Astrocyte (in vitro differentiated cells and primary cell): Measurements from ENCODE around the gene HSPB2. TPM values are rescaled to one million over a fixed set of nuclear protein-coding genes. Genes with fewer than 3 reads are reported as not detected.

Source experiments
- DNase-seq: peaks from one replicate; pipeline ENCODE4 v3.0.0-alpha.2; 2010; ENCODE audit warnings: low read depth
- FAIRE-seq: peaks from 2 replicates; lab custom pipeline; 2011; peaks lifted over from hg19 to GRCh38; lab: Jason Lieb, UNC
- H2AFZ ChIP-seq: 2 replicates; pipeline ENCODE4 v1.6.0; 2012; ENCODE audit warnings: low read depth, low read length, inconsistent platforms
- H3K27ac ChIP-seq: 2 replicates; pipeline ENCODE4 v1.5.1; 2011; ENCODE audit warnings: low read depth, low read length, inconsistent platforms
- H3K27me3 ChIP-seq: 2 replicates; pipeline ENCODE4 v1.6.0; 2011; ENCODE audit warnings: low read length, inconsistent platforms; ENCODE audit not compliant: insufficient read depth
- H3K36me3 ChIP-seq: 2 replicates; pipeline ENCODE4 v1.5.1; 2011; ENCODE audit warnings: low read length, inconsistent platforms; ENCODE audit not compliant: insufficient read depth
- H3K4me1 ChIP-seq: 2 replicates; pipeline ENCODE4 v1.5.1; 2011; ENCODE audit warnings: low read length, inconsistent platforms; ENCODE audit not compliant: insufficient read depth
- H3K4me2 ChIP-seq: 2 replicates; pipeline ENCODE4 v1.6.0; 2012; ENCODE audit warnings: low read length, inconsistent platforms
- H3K4me3 ChIP-seq: 2 replicates; pipeline ENCODE4 v1.5.1; 2011; ENCODE audit warnings: low read depth, mild to moderate bottlenecking, low read length, inconsistent platforms; ENCODE audit not compliant: insufficient read depth
- H3K79me2 ChIP-seq: 2 replicates; pipeline ENCODE4 v1.6.0; 2012; ENCODE audit warnings: mild to moderate bottlenecking, low read length, inconsistent platforms; ENCODE audit not compliant: insufficient read depth
- H3K9ac ChIP-seq: 2 replicates; pipeline ENCODE4 v1.6.0; 2012; ENCODE audit warnings: mild to moderate bottlenecking, low read length, inconsistent platforms
- H3K9me3 ChIP-seq: 2 replicates; pipeline ENCODE4 v1.5.1; 2012; ENCODE audit warnings: low read depth, mild to moderate bottlenecking, low read length, inconsistent platforms; ENCODE audit not compliant: insufficient read depth
- H4K20me1 ChIP-seq: 2 replicates; pipeline ENCODE4 v1.6.0; 2012; ENCODE audit warnings: low read length, inconsistent platforms; ENCODE audit not compliant: insufficient read depth
- H3K27ac Mint-ChIP-seq: one replicate; pipeline ENCODE4 v1.8.0; 2021; ENCODE audit warnings: mild to moderate bottlenecking, mixed read lengths; ENCODE audit not compliant: unreplicated experiment
- H3K27me3 Mint-ChIP-seq: one replicate; pipeline ENCODE4 v1.8.0; 2021; ENCODE audit warnings: low read depth, mixed read lengths; ENCODE audit not compliant: unreplicated experiment
- H3K36me3 Mint-ChIP-seq: one replicate; pipeline ENCODE4 v1.8.0; 2021; ENCODE audit warnings: low read depth, mixed read lengths; ENCODE audit not compliant: unreplicated experiment
- H3K4me1 Mint-ChIP-seq: one replicate; pipeline ENCODE4 v1.8.0; 2021; ENCODE audit warnings: low read depth, mixed read lengths; ENCODE audit not compliant: unreplicated experiment
- H3K4me3 Mint-ChIP-seq: one replicate; pipeline ENCODE4 v1.8.0; 2021; ENCODE audit warnings: mild to moderate bottlenecking, moderate library complexity, mixed read lengths; ENCODE audit not compliant: unreplicated experiment
- H3K9me3 Mint-ChIP-seq: one replicate; pipeline ENCODE4 v1.8.0; 2021; ENCODE audit warnings: mild to moderate bottlenecking, mixed read lengths; ENCODE audit not compliant: unreplicated experiment
- EZH2 ChIP-seq: IDR thresholded peaks from 2 replicates; pipeline ENCODE4 v1.6.1; 2012; ENCODE audit warnings: mild to moderate bottlenecking, low read length, inconsistent platforms; ENCODE audit not compliant: insufficient read depth
- total RNA-seq: library from RNA; stranded (reverse); gene quantifications from 2 replicates; pipeline ENCODE4 v1.2.1, GENCODE V29; 2021
- TF ChIP-seq, protein P1 (sequence below): IDR thresholded peaks from 2 replicates; pipeline ENCODE4 v1.5.1; 2011; ENCODE audit warnings: low read depth, mild to moderate bottlenecking, inconsistent platforms, low read length, moderate library complexity; ENCODE audit not compliant: insufficient read depth

Gene HSPB2
- total RNA-seq, 1 donor from 2014 or later = not detected

DNA sequence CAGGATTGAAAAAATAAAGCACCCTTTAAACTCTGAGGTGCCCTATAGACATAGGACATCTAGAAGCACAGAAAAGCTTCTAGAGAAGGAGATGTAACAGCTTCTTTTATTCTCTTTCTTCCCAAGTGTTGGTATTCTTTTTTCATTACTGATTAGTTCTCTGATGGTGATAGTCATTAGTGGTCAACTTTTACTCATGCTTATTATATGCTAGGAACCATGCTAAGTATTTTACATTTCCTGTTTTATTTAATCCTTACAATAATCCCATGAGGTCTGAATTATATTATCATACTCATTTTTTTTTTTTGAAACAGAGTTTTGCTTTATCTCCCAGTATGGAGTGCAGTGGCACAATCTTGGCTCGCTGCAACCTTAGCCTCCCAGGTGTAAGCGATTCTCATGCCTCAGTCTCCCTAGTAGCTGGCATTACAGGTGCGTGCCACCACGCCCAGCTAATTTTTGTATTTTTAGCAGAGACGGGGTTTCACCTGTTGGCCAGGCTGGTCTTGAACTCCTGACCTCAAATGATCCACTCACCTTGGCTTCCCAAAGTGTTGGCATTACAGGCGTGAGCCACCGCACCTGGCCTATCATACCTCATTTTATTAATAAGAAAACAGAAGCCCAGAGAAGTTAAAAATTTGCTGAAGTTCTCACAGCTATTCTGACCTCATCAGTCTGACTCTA, 9.2 kb downstream of the HSPB2 start:
- H3K9ac ChIP-seq = no peak overlapping the region
- Mint-ChIP-seq H3K36me3 (no peaks in the 10 kb centered on the region), H3K4me1 (peaks cover 9% of the 10 kb centered on the region), H3K27ac (no peak overlapping the region), H3K4me3 (no peak overlapping the region), H3K27me3 (peaks cover 4% of the 10 kb centered on the region), H3K9me3 (no peaks in the 10 kb centered on the region)
- no peaks in the 10 kb centered on the region for H3K36me3 ChIP-seq
- no peak overlapping the region for H3K27ac ChIP-seq
- DNase-seq (no peak), FAIRE-seq (no peak)
- H2AFZ ChIP-seq = no peak overlapping the region
- peaks cover 18% of the 10 kb centered on the region for H3K4me1 ChIP-seq
- H3K9me3 ChIP-seq = no peaks in the 10 kb centered on the region
- H4K20me1 ChIP-seq = no peaks in the 10 kb centered on the region
- H3K4me2 ChIP-seq = no peak overlapping the region
- TF ChIP-seq, protein P1, sequence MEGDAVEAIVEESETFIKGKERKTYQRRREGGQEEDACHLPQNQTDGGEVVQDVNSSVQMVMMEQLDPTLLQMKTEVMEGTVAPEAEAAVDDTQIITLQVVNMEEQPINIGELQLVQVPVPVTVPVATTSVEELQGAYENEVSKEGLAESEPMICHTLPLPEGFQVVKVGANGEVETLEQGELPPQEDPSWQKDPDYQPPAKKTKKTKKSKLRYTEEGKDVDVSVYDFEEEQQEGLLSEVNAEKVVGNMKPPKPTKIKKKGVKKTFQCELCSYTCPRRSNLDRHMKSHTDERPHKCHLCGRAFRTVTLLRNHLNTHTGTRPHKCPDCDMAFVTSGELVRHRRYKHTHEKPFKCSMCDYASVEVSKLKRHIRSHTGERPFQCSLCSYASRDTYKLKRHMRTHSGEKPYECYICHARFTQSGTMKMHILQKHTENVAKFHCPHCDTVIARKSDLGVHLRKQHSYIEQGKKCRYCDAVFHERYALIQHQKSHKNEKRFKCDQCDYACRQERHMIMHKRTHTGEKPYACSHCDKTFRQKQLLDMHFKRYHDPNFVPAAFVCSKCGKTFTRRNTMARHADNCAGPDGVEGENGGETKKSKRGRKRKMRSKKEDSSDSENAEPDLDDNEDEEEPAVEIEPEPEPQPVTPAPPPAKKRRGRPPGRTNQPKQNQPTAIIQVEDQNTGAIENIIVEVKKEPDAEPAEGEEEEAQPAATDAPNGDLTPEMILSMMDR = no peak
- no peak for TF ChIP-seq EZH2
- no peak overlapping the region for H3K4me3 ChIP-seq
- H3K27me3 ChIP-seq = no peaks in the 10 kb centered on the region
- H3K79me2 ChIP-seq = no peaks in the 10 kb centered on the region

DNA sequence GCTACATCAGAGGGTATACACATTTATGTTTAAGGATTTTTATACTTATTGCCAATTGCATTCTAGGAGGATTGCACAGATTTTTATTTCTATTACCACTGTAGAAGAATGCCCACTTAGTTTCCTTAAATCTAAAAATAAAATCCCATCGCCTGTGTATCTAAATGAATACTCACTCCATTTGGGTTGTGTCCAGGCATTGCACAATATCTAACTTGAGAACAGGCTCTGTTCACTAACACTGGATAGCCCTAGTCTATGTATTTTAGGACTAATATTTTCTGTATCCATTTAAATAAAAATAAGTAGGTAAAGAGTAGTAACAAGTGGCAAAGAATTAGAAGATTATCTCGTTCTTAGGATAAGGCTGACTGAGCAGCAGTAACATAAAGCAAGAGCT, 10.3 kb downstream of the HSPB2 start:
- Histone ChIP-seq H4K20me1 (no peaks in the 10 kb centered on the region), H3K9ac (peak overlapping the region; percentile 25), H3K4me3 (no peak overlapping the region), H3K4me2 (peak overlapping the region; percentile 58), H3K9me3 (no peaks in the 10 kb centered on the region), H3K4me1 (peaks cover 21% of the 10 kb centered on the region), H3K27me3 (no peaks in the 10 kb centered on the region), H3K36me3 (no peaks in the 10 kb centered on the region), H2AFZ (no peak overlapping the region), H3K27ac (no peak overlapping the region), H3K79me2 (no peaks in the 10 kb centered on the region)
- H3K36me3 Mint-ChIP-seq = no peaks in the 10 kb centered on the region
- H3K27ac Mint-ChIP-seq = peak overlapping the region; percentile 12
- H3K4me3 Mint-ChIP-seq = no peak overlapping the region
- DNase-seq = peak; percentile 72
- no peak for TF ChIP-seq EZH2
- TF ChIP-seq, protein P1 = no peak
- H3K9me3 Mint-ChIP-seq = no peaks in the 10 kb centered on the region
- peaks cover 9% of the 10 kb centered on the region for H3K4me1 Mint-ChIP-seq
- FAIRE-seq = no peak
- peaks cover 4% of the 10 kb centered on the region for H3K27me3 Mint-ChIP-seq

DNA sequence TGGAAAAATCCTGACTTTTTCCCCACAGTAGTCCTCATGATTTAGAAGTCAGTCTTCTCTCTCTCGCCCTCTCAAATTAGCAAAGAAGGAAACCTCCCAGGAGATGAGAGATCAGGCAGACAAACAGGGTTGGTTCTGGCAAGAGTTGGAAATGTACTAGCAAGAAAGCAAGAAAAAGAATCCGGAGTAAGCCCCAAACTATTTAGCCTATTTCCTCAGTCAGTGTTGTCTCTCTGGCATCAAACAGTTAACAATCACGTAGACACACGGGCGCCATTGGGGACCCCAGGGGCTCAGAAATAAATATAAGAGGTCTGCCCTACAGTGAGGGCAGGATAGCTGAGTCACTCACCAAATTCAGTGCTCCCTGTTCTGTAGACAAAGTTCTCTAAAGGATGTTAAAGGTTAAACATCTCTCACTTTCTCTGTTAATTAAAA, 10.8 kb downstream of the HSPB2 start:
- no peaks in the 10 kb centered on the region for H3K27me3 ChIP-seq
- Mint-ChIP-seq H3K27me3 (peaks cover under 1% of the 10 kb centered on the region), H3K27ac (peak overlapping the region; percentile 12), H3K4me1 (peaks cover 9% of the 10 kb centered on the region), H3K36me3 (no peaks in the 10 kb centered on the region), H3K9me3 (no peaks in the 10 kb centered on the region), H3K4me3 (no peak overlapping the region)
- H3K27ac ChIP-seq = no peak overlapping the region
- FAIRE-seq (no peak), DNase-seq (peak; percentile 39)
- no peaks in the 10 kb centered on the region for H4K20me1 ChIP-seq
- H3K79me2 ChIP-seq = no peaks in the 10 kb centered on the region
- H3K4me3 ChIP-seq = no peak overlapping the region
- peaks cover 21% of the 10 kb centered on the region for H3K4me1 ChIP-seq
- H3K4me2 ChIP-seq = peak overlapping the region; percentile 58
- peak overlapping the region; percentile 25 for H3K9ac ChIP-seq
- H2AFZ ChIP-seq = peak overlapping the region; percentile 57
- H3K9me3 ChIP-seq = no peaks in the 10 kb centered on the region
- TF ChIP-seq, protein P1 = no peak
- no peak for TF ChIP-seq EZH2
- no peaks in the 10 kb centered on the region for H3K36me3 ChIP-seq
